ENCODE measurements around the gene SFTA2. TPM values are rescaled to one million over a fixed set of nuclear protein-coding genes. Genes with fewer than 3 reads are reported as not detected.
A peak's percentile ranks its signal among the peaks of the same experiment; 100 is the strongest.
"Not testable (repeated sequence)": the region's sequence is repeated elsewhere in the genome, so short reads cannot be mapped to it uniquely, and the experiment has no call there.

SFTA2 gene
- total RNA-seq, 1 donor from 2014 or later: not detected

- no peaks in the 10 kb centered on the region for H3K9me3 ChIP-seq (replicated peaks)
- H3K36me3 ChIP-seq: peaks cover 23% of the 10 kb centered on the region
- intact Hi-C loops (cut with micrococcal nuclease): no loop called here
- no peaks in the 10 kb centered on the region for H3K27me3 ChIP-seq (ENCODE audit: low read depth)
- no peak for DNase-seq
- peaks cover 20% of the 10 kb centered on the region for H3K4me1 ChIP-seq
- H3K4me3 ChIP-seq: peak overlapping the region; percentile 92
- TF ChIP-seq, protein P1, sequence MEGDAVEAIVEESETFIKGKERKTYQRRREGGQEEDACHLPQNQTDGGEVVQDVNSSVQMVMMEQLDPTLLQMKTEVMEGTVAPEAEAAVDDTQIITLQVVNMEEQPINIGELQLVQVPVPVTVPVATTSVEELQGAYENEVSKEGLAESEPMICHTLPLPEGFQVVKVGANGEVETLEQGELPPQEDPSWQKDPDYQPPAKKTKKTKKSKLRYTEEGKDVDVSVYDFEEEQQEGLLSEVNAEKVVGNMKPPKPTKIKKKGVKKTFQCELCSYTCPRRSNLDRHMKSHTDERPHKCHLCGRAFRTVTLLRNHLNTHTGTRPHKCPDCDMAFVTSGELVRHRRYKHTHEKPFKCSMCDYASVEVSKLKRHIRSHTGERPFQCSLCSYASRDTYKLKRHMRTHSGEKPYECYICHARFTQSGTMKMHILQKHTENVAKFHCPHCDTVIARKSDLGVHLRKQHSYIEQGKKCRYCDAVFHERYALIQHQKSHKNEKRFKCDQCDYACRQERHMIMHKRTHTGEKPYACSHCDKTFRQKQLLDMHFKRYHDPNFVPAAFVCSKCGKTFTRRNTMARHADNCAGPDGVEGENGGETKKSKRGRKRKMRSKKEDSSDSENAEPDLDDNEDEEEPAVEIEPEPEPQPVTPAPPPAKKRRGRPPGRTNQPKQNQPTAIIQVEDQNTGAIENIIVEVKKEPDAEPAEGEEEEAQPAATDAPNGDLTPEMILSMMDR (IDR thresholded peaks at IDR 0.05; ENCODE audit: borderline replicate concordance): no peak
- no peak overlapping the region for H3K27ac ChIP-seq (replicated peaks)
Measured at GRCh38 chr6:30908700-30909099, 23.3 kb downstream of the SFTA2 start.

- intact Hi-C loops (cut with micrococcal nuclease): no loop called here
- H3K36me3 ChIP-seq: peaks cover 23% of the 10 kb centered on the region
- TF ChIP-seq, protein P1 (IDR thresholded peaks at IDR 0.05; ENCODE audit: borderline replicate concordance): no peak
- H3K9me3 ChIP-seq (replicated peaks): no peaks in the 10 kb centered on the region
- DNase-seq: peak; percentile 97
- no peaks in the 10 kb centered on the region for H3K27me3 ChIP-seq (ENCODE audit: low read depth)
- H3K4me3 ChIP-seq: peak within 1 kb of the TSS; percentile 92
- H3K4me1 ChIP-seq: peaks cover 16% of the 10 kb centered on the region
- H3K27ac ChIP-seq (replicated peaks): peak within 1 kb of the TSS; percentile 70
Measured at GRCh38 chr6:30907758-30908591, 24.0 kb downstream of the SFTA2 start, which contains the start of gene GTF2H4. GTF2H4 (plus strand) TSS chr6:30908207.

DNA sequence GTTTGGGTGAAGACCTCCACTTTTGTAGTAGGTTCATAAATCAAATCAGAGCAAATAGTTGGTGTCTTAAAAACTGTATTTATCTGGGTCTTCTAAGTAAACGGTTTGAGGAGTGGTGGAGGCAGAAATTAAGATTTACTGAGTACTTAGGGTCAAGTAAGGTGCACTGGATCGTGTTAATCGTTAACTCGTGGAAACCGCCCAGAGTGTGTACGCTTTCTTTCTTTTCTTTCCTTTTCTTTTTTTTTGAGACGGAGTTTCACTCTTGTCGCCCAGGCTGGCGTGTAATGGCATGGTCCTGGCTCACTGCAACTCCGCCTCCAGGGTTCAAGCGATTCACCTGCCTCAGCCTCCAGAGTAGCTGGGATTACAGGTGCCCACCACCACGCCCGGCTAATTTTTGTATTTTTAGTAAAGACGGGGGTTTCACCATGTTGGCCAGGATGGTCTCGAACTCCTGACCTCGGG is 24.6 kb downstream of the SFTA2 start:
- Histone ChIP-seq H3K27ac (replicated peaks) (peak overlapping the region; percentile 70), H3K36me3 (peaks cover 23% of the 10 kb centered on the region), H3K4me1 (peaks cover 16% of the 10 kb centered on the region), H3K4me3 (peak overlapping the region; percentile 92)
- DNase-seq; H3K27me3 ChIP-seq (ENCODE audit: low read depth); H3K9me3 ChIP-seq (replicated peaks); intact Hi-C loops (cut with micrococcal nuclease): not testable (repeated sequence)

DNA sequence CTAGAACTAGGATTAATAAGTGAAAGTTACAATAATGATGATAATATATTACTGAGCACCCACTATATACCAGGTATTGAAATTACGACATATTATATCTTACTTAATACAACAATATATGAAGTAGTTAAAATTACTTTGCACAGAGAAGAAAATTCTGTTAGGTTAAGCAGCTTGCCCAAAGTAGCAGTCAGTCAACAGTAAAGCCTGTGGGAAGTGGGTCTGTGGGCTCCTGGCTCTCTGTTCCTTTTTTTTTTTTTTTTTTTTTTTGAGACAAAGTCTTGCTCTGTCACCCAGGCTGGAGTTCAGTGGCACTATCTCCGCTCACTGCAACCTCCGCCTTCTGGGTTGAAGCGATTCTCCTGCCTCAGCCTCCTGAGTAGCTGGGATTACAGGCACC is 28.7 kb downstream of the SFTA2 start:
- H3K27me3 ChIP-seq (ENCODE audit: low read depth): no peaks in the 10 kb centered on the region
- no peak for DNase-seq

DNA sequence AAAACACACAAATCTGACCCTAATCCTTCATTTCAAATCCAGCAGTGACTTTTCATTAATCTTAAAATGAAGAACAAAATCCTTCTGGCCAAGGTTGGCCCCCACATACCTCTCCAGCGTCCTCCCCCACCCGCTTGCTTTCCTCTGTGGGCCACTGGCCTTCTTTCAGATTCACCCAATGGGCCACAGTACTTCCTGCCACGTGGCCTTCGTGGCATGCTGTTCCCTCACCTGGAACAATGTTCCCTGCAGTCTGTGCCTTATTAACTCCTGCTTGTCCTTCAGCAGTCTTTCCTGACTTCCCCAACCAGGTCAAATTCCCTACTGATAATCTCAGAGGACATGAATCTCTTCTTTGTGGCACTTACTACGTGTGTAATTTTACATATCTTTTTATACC is 29.3 kb downstream of the SFTA2 start:
- Histone ChIP-seq H3K4me1 (peaks cover 3% of the 10 kb centered on the region), H3K4me3 (no peak overlapping the region), H3K27ac (replicated peaks) (no peak overlapping the region), H3K27me3 (ENCODE audit: low read depth) (no peaks in the 10 kb centered on the region), H3K9me3 (replicated peaks) (no peaks in the 10 kb centered on the region), H3K36me3 (peaks cover 19% of the 10 kb centered on the region)
- intact Hi-C loops (cut with micrococcal nuclease): no loop called here
- TF ChIP-seq, protein P1 (IDR thresholded peaks at IDR 0.05; ENCODE audit: borderline replicate concordance): no peak
- no peak for DNase-seq

More for the DNA sequence above, 28.7 kb downstream of the SFTA2 start:
- no peak overlapping the region for H3K27ac ChIP-seq (replicated peaks)
- H3K9me3 ChIP-seq (replicated peaks): no peaks in the 10 kb centered on the region
- no peak overlapping the region for H3K4me3 ChIP-seq
- peaks cover 5% of the 10 kb centered on the region for H3K4me1 ChIP-seq
- TF ChIP-seq, protein P1 (IDR thresholded peaks at IDR 0.05; ENCODE audit: borderline replicate concordance): no peak
- intact Hi-C loops (cut with micrococcal nuclease): no loop called here
- peaks cover 13% of the 10 kb centered on the region for H3K36me3 ChIP-seq

- H3K4me3 ChIP-seq; DNase-seq; H3K27ac ChIP-seq (replicated peaks); H3K9me3 ChIP-seq (replicated peaks); H3K4me1 ChIP-seq; intact Hi-C loops (cut with micrococcal nuclease); H3K27me3 ChIP-seq (ENCODE audit: low read depth): not testable (repeated sequence)
- H3K36me3 ChIP-seq: peaks cover 24% of the 10 kb centered on the region
Measured at GRCh38 chr6:30902196-30902595, 29.8 kb downstream of the SFTA2 start.
